Measurements from ENCODE around the gene PIGS.
A peak's percentile ranks its signal among the peaks of the same experiment; 100 is the strongest.

DNA sequence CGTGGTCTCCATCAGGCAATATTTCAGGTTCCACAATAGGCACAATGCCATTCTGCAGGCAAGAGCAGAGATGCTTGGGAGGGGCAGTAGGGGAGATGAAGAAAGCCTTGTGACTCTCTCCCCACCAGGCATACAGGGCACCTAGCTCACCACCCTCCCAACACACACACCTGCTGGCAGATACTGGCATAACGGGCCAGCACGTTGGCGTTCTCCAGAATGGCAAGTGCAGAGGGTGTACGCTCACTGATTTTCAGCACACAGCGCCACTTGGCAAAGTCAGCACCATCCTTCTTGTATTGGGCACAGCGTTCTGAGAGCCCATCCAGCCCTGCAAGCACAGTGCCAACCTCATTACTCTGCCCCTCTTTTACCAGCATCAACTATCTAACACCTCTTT, 3.2 kb upstream of the PIGS start:
- TF ChIP-seq, protein P1, sequence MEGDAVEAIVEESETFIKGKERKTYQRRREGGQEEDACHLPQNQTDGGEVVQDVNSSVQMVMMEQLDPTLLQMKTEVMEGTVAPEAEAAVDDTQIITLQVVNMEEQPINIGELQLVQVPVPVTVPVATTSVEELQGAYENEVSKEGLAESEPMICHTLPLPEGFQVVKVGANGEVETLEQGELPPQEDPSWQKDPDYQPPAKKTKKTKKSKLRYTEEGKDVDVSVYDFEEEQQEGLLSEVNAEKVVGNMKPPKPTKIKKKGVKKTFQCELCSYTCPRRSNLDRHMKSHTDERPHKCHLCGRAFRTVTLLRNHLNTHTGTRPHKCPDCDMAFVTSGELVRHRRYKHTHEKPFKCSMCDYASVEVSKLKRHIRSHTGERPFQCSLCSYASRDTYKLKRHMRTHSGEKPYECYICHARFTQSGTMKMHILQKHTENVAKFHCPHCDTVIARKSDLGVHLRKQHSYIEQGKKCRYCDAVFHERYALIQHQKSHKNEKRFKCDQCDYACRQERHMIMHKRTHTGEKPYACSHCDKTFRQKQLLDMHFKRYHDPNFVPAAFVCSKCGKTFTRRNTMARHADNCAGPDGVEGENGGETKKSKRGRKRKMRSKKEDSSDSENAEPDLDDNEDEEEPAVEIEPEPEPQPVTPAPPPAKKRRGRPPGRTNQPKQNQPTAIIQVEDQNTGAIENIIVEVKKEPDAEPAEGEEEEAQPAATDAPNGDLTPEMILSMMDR (IDR thresholded peaks at IDR 0.05; ENCODE audit: low read depth, low read length, missing input control): peak; percentile 3
- no peak for TF ChIP-seq EGR1 (IDR thresholded peaks at IDR 0.05; ENCODE audit: low read depth in 2 of 2)
- no peak for TF ChIP-seq GABPA (IDR thresholded peaks at IDR 0.05 in 1 of 2, conservative IDR thresholded peaks at IDR 0.05 in 1 of 2)
- TF ChIP-seq REST (IDR thresholded peaks at IDR 0.05): no peak
- no peak for TF ChIP-seq HNF4A (conservative IDR thresholded peaks at IDR 0.05)
- no peak for TF ChIP-seq SP1 (IDR thresholded peaks at IDR 0.05)
